Activated T-cell treated with anti-CD3 and anti-CD28 coated beads, Interleukin-2, amount 50 U/mL, for 48 hours (primary cell): ENCODE measurements around the gene SRPRA.
"Not testable (repeated sequence)": the region's sequence is repeated elsewhere in the genome, so short reads cannot be mapped to it uniquely, and the experiment has no call there.

Experiments used
- DNase-seq, 2 experiments: peaks; one replicate each; pipeline ENCODE4 v3.0.0-alpha.2; 2020

The SRPRA gene

GRCh38 chr11:126282736-126283591, 14.3 kb upstream of the SRPRA start, which contains the start of gene TIRAP:
TSS of gene TIRAP (plus strand) at chr11:126283093. CDS start at chr11:126290895, 7,802 bp downstream.
- peak; percentile 75 to 77 for DNase-seq

DNA sequence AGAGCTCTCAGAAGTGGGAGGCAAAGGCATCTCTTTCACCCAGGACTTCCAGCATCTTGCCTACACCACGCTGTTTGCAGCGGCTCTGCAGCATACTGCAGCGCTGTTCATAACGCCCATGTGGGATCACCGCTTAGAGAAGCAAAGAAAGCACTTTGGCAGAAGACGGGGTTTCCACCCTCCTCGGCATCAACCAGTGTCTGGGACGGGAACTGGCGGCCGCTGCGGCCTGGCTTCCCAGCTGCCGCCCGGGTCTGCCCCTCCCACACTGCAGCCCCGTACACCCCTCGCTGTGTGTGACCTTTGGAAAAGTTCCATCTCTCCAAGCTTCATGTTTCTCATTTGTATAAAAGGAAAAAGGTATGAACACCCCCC, 13.7 kb upstream of the SRPRA start:
- peak; percentile 55 to 56 for DNase-seq

- DNase-seq: no peak
These were observed 13.0 kb upstream of the SRPRA start for GRCh38 chr11:126281666-126282175.

DNA sequence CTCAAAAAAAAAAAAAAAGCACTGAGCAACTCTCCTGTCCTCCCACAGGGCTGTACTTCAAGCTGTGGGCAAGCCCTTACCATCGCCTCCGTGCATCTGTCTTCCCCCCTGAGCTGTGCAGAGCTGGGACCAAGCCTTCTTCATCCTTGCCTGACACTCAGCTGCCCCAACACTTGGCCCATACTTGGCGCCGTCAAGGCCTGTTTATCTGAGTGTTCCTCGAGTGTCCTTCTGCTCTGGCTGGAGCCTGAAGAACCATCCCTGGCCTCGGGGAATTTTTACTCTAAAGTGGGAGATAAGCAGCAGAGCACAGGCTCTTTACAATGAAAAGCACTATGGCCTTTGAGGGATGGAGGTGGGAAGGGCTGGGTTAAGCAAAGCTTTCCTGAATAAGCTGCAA, 12.6 kb upstream of the SRPRA start:
- no peak for DNase-seq

DNA sequence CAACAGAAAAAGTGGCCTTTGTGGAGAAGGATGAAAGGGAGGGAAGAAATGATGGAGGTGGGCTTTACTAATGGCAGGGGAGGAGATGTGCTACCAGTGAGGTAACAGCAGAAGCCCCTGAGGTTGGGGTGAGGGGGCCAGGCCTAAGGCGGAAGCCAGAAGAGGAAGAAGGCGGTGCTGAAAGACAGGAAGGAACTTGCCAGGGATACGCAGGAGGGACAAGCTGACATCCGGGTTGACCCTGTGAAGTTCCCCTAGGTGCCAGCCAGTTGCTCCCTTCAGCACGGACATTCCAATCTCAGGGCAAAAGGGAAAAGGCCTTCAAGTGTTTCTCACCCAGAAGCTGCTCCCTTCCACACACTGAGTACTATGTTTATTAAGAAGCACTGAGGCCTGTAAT, 11.9 kb upstream of the SRPRA start:
- DNase-seq: no peak

DNA sequence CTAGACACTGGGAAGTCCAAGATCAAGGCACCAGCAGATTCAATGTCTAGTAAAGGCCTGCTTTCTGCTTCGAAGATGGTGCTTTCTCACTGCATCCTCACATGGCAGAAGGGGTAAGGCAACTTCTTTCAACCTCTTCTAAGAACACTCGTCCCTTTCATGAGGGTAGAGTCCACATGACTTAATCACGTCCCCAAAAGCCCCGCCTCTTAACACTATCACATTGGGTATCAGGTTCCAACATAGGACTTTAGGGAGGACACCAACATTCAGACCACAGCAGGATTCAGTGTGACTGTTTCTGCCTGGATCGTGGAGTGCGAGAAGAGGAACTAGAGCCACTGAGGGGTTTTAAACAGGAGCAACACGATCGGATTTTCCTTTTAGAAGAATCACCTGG, 10.5 kb upstream of the SRPRA start:
- DNase-seq: no peak

DNA sequence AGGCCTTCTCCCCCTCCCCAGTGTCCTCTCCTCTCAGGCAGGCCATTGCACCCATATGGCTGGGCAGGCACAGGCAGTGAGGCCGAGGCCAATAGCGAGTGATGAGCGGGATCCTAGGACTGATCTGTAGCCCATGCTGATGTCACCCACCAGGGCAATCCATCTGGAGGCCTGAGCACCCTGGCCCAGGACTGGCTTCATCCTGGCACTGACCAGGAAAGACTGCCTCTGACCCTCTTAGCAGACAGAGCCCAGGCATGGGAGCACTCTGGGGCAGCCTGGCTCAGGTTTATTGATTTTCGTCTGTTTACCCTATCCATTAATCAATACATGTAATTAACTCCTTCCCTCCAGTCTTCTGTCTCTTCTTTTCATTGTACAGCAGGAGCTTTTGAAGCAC, 9.1 kb upstream of the SRPRA start:
- no peak for DNase-seq

- DNase-seq: no peak
These were observed 8.6 kb upstream of the SRPRA start for GRCh38 chr11:126277322-126277721.

- DNase-seq: no peak
These were observed 361 bp downstream of the SRPRA start for GRCh38 chr11:126268361-126268707.

DNA sequence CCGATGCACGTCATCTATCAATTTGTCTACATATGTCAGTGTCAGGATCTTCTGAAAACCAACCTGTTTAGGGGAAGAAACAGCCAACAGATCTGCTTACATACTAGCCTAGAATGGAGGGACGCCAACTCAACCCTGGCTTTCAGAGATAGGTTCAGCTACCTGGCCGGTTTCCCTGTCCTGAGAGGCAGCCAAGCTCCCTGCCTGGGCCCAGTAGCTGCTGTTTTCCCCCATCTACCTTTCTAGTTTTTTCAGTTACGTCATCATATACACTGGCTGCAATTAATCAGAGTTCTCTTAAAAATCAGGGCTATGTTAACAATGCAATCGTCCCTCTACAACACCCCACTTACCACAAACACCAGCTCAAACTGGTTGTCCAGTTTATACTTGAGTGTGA, 1.0 kb downstream of the SRPRA start:
- no peak for DNase-seq

- DNase-seq: no peak
These were observed 2.9 kb downstream of the SRPRA start for GRCh38 chr11:126265811-126266210.

GRCh38 chr11:126263489-126263888, 5.2 kb downstream of the SRPRA start:
- no peak for DNase-seq

GRCh38 chr11:126262216-126262615, 6.5 kb downstream of the SRPRA start:
- no peak for DNase-seq

DNA sequence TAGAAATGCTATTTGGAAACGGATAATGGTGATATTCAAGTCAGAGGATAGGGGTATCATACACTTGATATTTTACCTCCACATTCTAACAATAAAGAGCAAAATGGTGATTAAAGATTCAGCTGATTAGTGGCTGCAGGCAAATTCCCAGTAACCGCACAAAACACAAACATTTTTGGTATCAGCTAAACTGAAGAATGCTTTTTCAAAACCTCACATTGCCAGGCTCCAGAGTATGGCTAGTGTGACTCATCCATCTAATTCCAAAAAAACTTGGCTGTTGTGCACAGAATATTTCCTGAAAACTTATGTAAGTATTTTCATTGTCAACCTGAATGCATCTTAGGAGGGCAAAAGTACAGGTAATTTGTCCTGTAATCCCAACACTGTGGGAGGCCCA, 10.9 kb downstream of the SRPRA start:
- DNase-seq: no peak

DNA sequence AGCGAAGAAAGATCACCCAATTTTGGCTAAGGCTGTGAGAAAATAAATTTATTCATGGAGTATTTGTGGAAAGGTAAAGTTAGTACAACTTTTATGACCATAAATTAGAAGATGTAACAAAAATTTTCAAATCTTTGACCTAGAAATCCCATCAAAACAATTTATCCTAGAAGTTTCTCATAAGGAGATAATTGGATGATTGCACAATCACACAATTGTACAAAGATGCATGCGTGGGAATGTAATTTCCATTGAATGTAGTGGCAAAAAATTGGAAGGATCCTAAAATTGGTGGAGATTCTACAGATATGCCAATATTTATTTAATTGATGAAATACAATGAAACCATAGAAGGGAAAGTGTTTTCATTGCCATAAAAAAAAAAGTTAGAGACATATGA, 11.6 kb downstream of the SRPRA start:
- no peak for DNase-seq

DNA sequence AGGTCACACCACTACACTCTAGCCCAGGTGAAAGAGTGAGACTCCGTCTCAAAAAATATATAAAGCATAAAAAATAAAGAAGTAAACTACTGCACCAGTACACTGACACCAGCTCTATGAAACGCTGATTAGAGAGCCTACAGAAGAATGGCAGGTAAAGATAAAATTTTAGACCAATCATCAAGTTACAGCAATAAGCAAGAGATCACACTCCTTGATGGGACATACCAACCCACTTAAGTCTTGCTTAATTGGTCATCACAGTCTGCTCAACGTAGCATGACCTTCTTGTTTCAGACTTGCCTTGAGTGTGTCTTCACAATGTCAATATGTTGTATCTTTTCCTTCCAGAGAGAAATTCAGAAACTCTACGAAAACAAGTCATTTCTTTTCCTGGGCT, 12.5 kb downstream of the SRPRA start:
- DNase-seq: no peak

GRCh38 chr11:126255507-126255906, 13.2 kb downstream of the SRPRA start:
- DNase-seq: not testable (repeated sequence)

GRCh38 chr11:126254819-126255218, 13.9 kb downstream of the SRPRA start:
- DNase-seq: no peak

DNA sequence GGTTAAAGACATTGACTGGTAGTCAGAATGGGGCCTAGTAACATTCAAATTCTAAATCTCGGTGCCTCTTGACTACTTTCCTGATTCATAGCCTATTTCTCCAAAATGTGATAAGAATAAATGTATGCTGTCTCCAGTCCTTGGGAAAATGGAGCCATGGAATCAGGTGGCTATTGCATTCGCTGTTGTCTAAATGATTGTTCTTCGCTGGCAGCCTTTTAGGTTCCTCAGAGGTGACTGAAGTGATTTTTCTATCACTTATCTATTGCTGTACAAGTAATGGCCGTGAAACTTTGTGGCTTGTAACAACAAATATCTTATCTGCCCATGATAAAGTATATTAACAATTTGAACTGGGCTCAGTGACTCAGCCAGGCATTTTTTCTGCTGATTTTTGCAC, 15.4 kb downstream of the SRPRA start:
- no peak for DNase-seq

- no peak for DNase-seq
These were observed 22.1 kb downstream of the SRPRA start for GRCh38 chr11:126246636-126247035.

- DNase-seq: no peak
These were observed 35.3 kb downstream of the SRPRA start for GRCh38 chr11:126233391-126233790.

GRCh38 chr11:126232683-126233082, 36.0 kb downstream of the SRPRA start:
- DNase-seq: no peak

GRCh38 chr11:126231725-126232459, 36.8 kb downstream of the SRPRA start:
- no peak for DNase-seq

GRCh38 chr11:126229858-126230540, 38.7 kb downstream of the SRPRA start:
- no peak for DNase-seq
